ENCODE results near the gene PDE8B.

GRCh38 chr5:77322406-77322805 is 111.9 kb downstream of the PDE8B start:
- no peak for TF ChIP-seq CREB5 (CRISPR knock-in tag; IDR thresholded peaks at IDR 0.05; ENCODE audit: low read depth)
- TF ChIP-seq POU6F1 (CRISPR knock-in tag; IDR thresholded peaks at IDR 0.05; ENCODE audit: borderline replicate concordance, low read depth), result no peak
- no peak for TF ChIP-seq SNAI2 (CRISPR knock-in tag; IDR thresholded peaks at IDR 0.05)
